HG03520 (cell line): ENCODE results near the gene TPCN1.

Experiments
- ATAC-seq: cut with Tn5 transposase; IDR thresholded peaks from one replicate; pipeline ENCODE4 v1.9.1; 2021; ENCODE audit warnings: mild to moderate bottlenecking, moderate library complexity; ENCODE audit not compliant: unreplicated experiment

TPCN1 gene

GRCh38 chr12:113221181-113221996, at the start of gene TPCN1:
Gene TPCN1 (plus strand): TSS chr12:113221464. CDS start chr12:113226853, 5,389 bp downstream.
- peak; percentile 92 for ATAC-seq

- ATAC-seq = no peak
These were observed 49.7 kb upstream of the TPCN1 start for GRCh38 chr12:113171543-113171942.

- no peak for ATAC-seq
These were observed 49.1 kb upstream of the TPCN1 start for GRCh38 chr12:113172185-113172584.

GRCh38 chr12:113173081-113173698, 48.1 kb upstream of the TPCN1 start:
- no peak for ATAC-seq

- ATAC-seq = no peak
These were observed 46.5 kb upstream of the TPCN1 start for GRCh38 chr12:113174461-113175384.

- no peak for ATAC-seq
These were observed 42.2 kb upstream of the TPCN1 start for GRCh38 chr12:113179023-113179422.

GRCh38 chr12:113180333-113180732, 40.9 kb upstream of the TPCN1 start:
- ATAC-seq = no peak

- no peak for ATAC-seq
These were observed 39.3 kb upstream of the TPCN1 start for GRCh38 chr12:113181975-113182374.

GRCh38 chr12:113183030-113183589, 38.2 kb upstream of the TPCN1 start:
- ATAC-seq = no peak

- ATAC-seq = peak; percentile 45
These were observed 37.0 kb upstream of the TPCN1 start for GRCh38 chr12:113184098-113184899.

- peak; percentile 78 for ATAC-seq
These were observed 36.4 kb upstream of the TPCN1 start for GRCh38 chr12:113184900-113185179.

GRCh38 chr12:113185180-113186032, 35.9 kb upstream of the TPCN1 start, which contains the start of the genes DDX54 and RITA1:
Gene DDX54 (minus strand): TSS chr12:113185478. CDS start chr12:113185451, 27 bp downstream.
Gene RITA1 (plus strand): TSS chr12:113185721. CDS start chr12:113186747, 1,026 bp downstream.
- peak; percentile 30 for ATAC-seq

GRCh38 chr12:113186033-113186365, 35.3 kb upstream of the TPCN1 start:
- no peak for ATAC-seq

GRCh38 chr12:113186666-113187325, 34.5 kb upstream of the TPCN1 start:
- ATAC-seq = no peak

GRCh38 chr12:113189361-113189760, 31.9 kb upstream of the TPCN1 start:
- no peak for ATAC-seq

GRCh38 chr12:113190761-113191160, 30.5 kb upstream of the TPCN1 start:
- no peak for ATAC-seq

GRCh38 chr12:113191227-113191626, 30.0 kb upstream of the TPCN1 start:
- no peak for ATAC-seq

GRCh38 chr12:113194971-113195391, 26.3 kb upstream of the TPCN1 start:
- ATAC-seq = no peak

GRCh38 chr12:113195598-113195997, 25.7 kb upstream of the TPCN1 start:
- ATAC-seq = no peak
